T-helper 2 cell (primary cell): Measurements from ENCODE around the gene ACTN1.

Source experiments
- DNase-seq, 5 experiments: peaks; one replicate each; pipeline versions ENCODE4 v3.0.0 to v3.0.0-alpha.2; 2012 to 2022
- total RNA-seq, 2 donors: gene quantifications; one replicate each; lab custom pipeline; 2026; lab: John Stamatoyannopoulos, UW

The ACTN1 gene
- 47.1 to 65.0 reads per million in 2 donors for total RNA-seq

DNA sequence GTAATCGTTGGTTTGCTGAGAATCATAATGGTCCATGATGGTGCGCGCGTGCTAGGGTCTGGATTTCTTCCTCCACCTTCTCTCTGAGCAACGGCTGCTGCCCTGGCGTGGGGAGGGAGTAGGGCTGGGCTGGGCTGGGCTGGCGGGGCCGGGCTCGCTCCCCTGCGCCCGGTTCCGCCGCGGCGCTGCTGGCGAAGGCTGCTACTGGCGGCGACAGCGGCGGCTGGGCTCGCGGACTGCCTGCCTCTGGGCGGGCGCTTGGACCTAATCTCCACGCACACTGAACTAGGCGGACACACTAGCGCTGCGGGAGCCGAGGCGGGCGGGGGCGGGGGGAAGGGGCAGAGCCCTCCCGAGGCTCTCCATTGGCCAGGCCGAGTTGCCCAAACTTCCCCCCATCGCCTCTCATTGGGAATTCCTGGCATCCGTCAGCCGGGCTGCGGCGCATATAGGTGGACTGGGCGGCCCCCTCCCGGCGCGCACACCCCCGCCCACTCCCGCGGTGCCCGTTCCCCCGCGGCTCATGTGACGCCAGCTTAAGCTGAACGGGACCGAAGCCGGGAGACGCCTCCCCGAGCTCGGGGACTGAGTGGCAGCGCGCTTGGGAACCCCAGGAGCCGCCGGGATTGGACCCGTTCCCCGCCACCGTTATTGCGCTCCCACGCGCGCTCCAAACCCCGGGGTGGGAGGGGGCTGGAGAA lies at the start of gene ACTN1:
Gene ACTN1, minus strand, starts transcription at position 282 of the 701 bp plus-strand sequence. Its CDS starts 246 bp downstream, at position 36.
- DNase-seq: peak in 4 of 5 experiments; percentile 30 to 58 (median 41)

DNA sequence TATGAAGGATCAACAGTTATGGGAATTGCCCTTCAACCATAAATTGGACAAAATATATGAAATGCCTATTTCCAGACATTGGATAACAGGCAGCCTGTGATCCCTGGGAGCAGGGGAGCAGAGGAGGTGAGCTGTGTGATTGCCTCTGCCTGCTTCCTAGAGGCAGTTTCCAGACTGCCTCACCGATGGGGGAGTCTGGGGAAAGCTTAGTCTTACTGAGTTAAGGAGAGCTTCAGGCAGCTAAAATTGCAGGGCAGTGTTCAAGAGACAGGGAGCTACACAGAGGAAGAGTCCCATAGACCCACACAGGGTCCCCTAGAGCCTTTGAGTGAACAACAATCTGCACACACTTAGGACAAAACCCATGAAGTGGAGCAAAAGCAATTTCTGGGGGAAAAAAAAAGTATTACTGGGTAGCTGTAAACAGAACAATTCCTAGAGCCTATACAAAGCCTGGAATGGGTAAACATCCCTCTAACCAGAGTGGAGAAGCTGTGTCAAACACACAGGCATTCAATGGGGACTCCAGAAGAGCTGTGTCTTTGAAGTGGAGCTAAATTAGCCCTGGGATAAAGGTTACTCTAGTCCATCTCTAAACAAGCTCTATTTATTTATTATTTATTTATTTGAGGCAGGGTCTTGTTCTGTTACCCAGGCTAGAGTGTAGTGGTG lies 48.3 kb upstream of the ACTN1 start:
- DNase-seq: no peak

DNA sequence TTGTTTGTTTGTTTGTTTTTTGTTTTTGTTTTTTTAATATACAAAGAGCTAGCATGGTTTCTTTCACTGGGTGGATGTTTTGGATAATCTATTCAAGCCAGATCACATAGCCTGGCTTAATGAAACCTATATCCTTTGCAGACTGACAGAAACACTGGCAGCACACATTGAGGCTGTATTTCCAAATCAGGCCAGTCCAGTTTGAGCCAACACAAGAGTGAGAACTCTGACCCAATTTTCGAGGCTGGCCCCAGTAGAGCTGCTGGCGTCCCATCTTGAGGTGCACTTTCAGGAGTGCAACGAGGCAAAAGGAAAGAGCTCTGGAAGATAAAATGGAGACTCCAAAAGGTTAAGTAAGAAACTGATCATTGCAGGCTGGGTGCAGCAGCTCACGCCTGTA lies 43.9 kb upstream of the ACTN1 start:
- no peak for DNase-seq

DNA sequence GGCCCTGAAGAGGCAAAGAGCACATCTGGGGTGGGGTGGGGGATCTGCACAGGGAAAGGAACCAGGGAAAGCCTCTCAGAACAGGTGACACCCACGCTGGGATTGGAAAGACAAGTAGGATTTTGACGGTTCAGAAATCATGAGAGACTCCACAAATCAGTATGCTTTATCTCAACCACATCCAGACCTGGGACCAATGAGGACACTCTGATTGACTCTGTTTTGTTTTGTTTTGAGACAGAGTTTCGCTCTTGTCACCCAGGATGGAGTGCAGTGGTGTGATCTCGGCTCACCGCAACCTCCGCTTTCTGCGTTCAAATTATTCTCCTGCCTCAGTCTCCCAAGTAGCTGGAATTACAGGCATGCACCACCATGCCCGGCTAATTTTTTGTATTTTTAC lies 43.0 kb upstream of the ACTN1 start:
- DNase-seq: peak in 1 of 5 experiments; percentile 57

DNA sequence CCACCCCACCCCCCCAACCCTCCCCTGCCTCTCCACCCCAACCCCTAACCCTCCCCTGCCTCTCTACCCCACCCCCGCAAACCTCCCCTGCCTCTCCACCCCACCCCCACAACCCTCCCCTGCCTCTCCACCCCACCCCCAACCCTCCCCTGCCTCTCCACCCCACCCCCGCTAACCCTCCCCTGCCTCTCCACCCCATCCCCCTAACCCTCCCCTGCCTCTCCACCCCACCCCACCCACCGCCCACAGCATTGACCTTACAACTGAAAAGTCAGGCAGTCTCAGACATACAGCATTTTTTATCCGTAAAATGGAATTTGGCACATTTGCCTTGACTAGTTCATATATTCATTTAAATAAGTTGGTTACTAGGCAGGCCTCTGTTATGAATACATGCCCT lies 38.6 kb upstream of the ACTN1 start:
- DNase-seq: no peak

DNA sequence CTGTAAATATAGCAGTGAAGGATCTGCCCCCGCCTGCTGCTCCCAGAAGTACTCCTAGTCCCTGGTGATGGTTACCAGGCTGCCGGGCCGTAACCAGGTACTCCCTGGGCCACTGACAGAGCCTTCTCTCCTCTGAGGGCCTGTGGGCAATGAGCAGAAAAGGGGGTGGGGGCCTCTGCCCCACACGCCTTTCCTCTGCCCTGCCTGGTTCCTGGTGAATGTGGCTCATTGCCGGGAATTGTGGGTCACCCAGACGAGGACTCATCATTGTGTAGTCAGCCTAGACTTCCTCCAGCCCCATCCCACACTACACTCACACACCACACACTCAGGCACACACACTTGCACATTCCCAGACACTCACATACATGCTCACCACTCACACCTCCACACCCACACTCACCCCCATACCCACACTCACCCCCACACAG lies 35.7 kb upstream of the ACTN1 start:
- DNase-seq: no peak

DNA sequence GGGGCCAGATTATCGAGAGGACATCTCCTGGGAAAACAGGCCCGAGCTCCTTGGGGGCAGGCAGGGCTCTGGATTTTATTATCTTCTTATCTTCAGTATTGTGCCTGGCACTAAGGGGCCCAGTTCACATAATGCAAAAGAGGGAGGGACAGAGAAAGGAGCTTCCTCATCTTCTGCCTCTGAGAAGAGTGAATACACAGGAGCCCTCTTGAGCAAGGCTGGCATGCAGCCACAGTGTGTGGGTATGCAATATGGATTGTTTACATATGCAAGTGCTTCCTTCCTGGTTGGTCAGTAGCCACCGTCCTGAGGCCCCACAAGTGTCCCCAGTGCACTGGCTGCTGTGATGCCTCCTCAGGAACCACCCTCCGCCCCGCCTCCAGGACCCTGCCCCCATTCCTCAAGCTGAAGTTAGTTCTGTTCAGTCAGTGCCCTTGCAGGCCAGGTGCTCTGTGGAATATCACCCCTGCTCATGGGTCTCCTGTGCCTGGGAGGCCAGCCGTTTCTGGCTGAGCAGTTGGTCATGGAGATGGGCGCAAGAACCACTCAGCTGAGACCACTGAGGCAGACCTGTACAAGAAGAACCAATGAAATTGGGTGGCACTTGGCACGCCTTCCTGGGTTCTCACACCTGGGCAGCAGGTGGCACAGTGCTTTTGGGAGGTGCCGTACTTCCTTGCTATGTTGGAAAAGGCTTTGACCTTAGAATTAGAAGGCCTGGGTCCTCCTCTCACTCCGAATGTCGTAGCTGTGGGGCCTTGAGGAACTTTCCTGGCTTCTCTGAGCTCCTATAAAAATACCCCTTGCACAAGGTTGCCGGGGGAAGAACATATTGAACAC lies 35.1 kb upstream of the ACTN1 start:
- no peak for DNase-seq

DNA sequence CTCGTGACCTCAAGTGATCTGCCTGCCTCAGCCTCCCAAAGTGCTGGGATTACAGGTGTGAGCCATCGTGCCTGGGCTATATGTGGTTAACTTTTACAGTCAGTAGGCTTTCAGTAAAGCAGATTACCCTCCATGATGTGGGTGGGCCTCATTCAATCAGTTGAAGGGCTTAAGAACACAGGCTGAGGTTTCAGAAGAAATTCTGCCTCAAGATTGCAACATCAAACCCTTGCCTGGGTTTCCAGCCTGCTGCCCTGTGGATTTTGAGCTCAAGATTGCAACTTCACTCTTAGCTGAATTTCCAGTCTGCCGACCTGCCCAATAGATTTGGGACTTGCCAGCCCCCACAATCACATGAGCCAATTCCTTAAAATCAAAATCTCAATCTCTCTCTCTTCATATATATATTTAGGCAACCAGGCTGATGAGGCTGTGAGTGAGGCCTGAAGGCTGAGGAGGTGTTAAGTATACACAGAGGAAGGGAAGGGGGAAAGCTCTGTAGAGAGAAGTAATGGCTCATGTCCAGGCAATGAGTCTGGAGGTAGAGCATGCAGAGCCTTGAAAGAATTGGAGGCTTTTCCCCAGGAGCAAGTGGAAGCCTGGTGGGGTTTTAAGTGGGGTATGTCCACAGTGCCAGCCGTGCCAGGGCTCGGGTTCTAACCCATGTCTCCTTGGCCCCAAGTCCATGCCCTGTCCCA lies 33.3 kb upstream of the ACTN1 start:
- DNase-seq: no peak

DNA sequence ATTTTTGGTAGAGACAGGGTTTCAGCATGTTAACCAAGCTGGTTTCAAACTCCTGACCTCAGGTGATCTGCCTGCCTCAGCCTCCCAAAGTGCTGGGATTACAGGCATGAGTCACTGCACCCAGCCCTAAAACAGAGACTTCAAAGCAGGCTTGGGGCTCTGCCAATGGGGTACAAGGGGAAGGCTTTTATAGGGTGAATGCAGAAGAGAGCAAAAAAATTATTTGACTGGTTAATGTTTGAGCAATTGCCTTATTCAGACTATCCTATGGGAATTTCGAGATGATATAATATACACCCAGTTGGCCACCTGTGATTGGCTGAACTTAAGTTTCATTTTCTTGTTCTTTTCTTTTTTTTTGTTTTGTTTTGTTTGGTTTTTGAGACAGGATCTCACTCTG lies 31.5 kb upstream of the ACTN1 start:
- DNase-seq: no peak

DNA sequence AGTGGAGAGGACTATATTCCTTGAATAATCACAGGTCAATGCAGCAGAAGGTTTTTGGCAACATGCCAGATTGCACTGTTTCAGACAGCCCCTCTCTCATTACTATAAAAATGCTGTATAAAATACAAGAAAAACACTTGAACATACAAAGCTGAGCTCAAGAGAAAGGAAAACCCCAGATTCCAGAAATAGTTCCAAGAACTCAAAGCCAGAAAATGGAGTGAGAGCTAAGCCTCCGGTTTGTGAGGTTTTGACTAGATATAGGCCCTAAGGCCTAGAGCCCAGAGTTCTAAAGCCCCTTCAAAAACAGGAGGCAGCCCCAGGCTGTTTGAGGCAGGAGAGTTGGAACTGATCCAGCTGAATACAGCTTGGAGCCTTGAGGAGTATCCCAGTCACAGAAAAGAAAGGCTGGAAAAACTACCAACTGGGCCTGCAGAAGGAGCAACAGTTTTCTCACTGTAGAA lies 29.4 kb upstream of the ACTN1 start:
- DNase-seq: no peak

DNA sequence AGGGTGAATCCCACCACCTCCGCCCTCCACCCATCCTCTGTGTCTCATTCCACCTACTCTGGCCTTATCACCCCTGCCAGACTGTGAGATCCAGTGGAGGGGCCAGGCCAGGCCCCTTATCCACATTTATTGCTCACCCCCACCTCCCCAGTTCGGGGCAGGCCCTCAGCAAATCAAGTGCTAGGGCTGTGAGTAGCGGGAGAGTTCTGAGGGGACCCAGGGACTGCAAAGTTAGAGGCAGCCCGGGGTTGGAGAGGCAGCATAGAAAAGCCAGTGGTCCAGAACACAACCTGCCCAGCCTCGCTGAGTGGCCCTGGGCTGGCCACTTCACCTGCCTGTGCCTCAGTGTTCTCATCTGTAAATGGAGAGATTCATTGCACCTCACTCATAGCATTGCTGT lies 27.2 kb upstream of the ACTN1 start:
- DNase-seq: no peak

DNA sequence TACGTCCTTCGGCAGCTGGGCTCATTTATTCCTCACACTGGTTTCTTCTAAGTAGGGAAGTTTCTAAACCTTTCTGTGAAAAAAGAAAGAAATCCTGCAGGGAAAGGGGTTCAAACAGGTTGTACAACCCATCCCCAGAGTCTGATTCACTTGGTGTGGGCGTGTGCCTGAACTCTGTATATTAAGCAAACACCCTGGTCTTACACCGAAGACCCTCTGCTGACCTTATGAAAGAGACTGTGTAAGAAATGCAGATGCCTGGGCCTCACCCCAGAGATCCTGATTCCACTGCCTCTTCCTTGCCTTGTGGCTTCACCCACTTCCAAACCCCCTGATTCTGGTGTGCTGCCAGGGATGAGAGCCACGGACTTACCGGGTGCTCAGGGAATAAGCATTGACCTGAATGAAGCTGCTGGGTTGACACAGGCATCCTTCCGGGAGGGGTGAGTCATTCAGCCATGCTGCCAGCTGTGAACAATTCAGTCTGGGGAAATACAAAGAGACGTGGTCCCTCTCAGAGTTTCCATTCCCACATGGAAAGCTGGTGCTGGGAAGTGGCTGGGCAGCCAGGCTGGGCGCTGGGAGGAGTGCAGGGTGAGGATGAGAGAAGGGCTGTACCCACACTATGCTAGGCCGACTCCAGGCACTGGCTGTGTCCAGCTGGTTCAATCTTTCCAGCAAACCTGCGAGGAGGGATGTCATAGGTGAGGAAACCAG lies 26.5 kb upstream of the ACTN1 start:
- DNase-seq: no peak

DNA sequence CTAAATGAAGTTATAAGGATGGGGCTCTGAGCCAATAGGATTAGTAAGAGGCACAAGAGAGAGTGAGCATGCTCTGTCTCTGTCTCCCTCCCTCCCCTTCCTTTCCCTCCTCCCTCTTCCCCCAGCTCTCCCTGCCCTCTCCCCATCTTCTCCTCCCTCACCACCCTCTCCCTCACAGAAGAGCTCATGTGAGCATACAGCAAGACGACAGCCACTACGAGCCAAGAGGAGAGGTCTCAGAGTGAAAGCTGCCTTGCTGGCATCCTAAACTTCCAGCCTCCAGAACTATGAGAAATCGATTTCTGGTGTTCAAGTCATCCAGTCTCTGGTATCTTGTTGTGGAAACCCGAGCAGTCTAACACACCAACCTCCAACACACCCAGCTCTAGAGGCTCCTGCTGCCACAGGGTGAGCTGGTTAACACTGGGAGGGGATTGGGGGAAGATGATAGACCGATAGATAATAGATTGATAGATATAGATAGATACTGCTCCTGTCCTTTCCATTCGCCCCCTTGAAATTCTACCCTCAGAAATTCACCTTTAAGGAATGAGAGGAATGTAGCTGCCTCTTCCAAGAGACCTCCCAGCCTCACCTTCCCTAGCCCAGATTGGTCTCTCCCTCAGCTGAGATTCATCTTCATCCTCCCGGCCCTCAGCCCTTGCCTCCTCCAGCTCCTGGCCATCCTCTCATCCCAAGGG lies 25.8 kb upstream of the ACTN1 start:
- DNase-seq: no peak

DNA sequence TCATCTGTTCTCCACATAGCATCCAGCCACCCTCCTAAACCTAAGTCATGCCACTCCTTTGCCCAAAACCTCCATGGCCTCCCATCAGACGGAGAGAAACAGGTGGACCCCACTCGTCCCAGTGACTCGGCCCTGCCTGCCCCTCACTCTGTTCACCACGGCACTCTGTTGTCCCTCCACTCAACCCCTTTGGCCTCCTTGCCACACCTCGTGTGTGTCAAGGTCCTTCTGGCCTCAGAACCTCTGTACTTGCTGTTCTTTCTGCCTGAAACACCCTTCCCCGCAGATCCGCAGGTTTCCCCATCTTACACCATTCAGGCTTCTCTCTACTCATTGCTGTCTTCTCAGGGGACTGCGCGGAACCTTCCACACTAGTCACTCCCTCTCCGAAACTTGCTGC lies 24.5 kb upstream of the ACTN1 start:
- DNase-seq: no peak

DNA sequence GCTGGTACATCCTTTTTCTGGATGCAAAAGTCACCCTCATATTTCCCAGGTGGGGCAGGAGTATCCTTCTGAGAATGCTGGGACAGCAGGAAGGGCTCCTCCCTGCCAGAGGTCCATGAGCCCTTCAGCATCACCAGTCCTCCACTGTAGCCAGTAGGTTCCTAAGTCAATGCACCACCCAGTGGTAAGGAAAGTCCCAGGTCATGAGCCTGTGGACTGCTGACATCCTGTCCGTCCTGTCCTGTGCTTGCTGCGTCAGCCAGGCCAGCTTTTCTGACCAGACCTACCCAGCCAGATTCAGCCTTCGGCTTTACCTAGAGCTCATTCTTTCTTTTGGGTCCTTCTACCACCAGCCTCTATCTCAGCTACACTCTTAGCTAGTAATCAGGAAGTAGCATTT lies 23.0 kb upstream of the ACTN1 start:
- DNase-seq: no peak

DNA sequence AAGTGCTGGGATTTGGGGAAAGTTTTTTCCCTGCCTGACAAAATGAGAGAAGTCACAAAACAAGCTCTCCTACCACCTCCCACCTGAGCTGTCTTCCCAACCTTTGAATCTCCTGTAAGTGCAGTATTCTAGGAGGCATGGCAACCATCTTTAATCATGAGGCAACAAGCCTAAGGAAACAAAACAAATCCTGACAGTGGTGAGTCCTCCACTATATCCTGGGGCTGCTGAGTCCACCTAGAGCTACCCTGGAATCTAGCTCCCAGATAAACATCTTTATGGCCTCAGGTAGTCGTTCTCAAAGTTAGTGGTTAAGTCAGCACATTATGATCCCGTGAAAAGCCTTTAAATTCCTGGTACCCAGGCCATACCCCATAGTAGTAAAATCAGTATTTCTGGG lies 22.3 kb upstream of the ACTN1 start:
- no peak for DNase-seq

DNA sequence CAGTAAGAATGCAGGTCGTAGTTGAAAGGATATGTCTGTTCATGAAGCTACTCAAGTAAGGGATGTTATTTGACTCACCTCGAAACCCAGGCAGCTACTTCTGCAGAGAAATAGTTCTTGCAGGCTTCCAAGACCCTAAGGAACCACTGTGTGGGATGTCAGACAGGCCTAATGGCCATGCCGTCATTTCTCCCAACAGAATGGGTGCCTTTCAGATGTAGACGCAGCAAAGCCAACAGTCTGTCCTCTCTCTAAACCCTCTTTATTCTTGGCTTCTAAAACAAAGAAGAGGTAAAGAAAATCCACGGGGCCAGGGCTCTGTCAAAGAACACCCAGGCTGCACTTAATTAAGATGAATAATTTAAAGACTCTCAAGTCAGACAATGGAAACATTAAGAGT lies 19.0 kb upstream of the ACTN1 start:
- no peak for DNase-seq

DNA sequence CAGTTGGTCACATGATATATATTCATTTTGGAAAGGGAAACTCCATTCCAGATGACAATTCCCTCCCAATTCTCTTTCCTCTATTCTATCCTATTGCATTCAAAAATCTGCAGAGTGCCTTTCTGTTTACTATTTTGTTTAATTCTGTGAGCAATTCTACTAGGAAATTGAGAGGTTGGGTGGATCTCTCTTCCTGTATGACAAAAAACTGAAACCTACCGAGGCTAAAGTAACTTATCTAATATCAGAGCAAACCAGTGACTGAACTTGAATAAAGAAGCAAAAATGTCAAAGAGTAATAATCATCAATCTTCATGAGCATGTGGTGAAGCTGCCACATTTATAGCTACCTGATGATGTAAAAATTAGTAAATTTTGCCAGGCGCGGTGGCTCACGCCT lies 16.6 kb upstream of the ACTN1 start:
- DNase-seq: no peak

DNA sequence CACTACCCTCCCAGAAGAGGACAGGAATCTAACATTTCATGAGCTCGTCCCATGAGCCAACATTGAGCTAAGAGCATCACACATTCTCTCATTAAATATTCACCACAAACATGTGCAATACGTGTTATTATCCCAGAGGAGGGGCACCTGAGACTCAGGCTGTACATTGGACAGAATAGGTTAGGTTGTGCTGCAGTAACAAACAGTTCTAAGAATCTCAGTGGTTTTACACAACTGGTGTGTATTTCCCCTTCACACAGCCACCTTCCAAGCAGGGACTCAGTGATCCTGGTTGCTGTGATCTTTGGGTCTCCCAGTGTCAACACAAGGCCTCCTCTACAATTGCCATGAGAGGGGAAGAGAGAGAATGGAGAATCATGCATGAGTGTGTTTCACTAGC lies 15.0 kb upstream of the ACTN1 start:
- DNase-seq: no peak

DNA sequence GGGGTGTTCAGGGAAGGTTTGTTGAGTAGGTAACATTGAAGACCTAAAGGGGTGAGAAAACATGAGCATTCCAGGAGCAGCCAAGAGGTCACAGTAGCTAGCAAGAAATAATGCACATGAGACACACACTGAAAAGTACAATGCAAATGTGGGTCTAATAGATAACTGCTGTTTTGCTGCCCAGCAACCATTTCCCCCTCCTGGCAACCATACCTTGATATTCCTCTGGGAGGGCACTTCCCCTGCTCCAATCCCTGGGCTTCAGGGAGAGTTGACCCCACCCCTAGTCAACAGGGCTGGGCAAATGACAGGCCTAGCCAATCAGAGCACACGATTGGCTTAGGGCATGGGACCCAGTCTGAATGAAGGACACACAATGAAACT lies 8.5 kb upstream of the ACTN1 start:
- no peak for DNase-seq

DNA sequence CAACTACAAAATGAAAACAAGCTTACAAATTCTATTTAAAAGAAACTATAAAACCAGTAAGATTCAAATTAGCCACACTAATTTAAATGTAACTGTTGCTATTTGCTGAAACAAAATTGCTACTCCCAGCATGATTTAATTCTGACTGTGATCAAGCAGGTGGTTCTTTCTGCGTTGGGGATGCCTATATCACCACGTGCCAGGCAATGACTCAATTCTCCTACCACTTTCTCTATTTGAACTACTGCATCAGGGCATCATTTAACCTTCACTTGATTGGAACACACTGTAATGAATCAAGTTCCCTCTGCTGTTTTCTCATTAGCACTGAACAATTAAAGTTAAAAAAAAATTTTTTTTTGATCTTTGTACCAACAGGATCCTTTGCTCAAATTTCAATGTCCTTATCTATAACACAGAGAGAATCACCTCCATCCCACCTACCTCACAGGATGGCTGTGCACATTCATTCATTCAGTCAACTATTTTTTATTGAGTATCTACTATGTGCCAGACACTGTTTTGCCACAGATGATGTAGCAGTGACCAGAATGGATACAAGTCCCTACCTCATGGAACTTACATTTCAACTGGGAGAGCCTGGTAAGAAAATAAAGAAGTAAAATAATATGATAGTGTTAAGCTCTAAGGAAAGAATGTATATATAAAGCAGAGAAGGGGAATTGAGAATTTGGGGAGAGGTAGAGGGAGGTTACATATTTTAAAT lies 8.0 kb upstream of the ACTN1 start:
- peak in 1 of 5 experiments; percentile 54 for DNase-seq
